GM21619 (cell line): ENCODE data around the gene FBN2.
"Not testable (repeated sequence)": the region's sequence is repeated elsewhere in the genome, so short reads cannot be mapped to it uniquely, and the experiment has no call there.

Experiments
- ATAC-seq: cut with Tn5 transposase; IDR thresholded peaks from one replicate; pipeline ENCODE4 v1.9.1; 2021; ENCODE audit not compliant: unreplicated experiment

Gene FBN2

DNA sequence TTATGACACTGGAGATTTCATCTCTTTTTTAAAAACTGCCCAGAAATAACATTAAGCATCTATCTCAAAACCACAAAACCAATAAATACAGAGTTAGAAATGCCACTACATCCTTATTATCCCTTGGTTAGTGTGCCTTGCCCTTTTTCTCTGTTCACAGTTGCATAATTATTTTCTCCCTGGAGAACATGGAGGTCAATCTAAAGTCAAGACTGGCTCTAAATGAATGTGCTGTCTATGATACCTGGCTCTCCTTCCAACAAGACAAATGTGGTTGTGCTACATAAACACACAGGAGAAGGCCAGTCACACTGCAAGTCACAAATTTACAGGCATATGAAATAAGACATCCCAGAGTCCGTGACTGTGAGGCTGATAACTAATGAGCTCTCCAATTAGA, 2.8 kb downstream of the FBN2 start:
- no peak for ATAC-seq

DNA sequence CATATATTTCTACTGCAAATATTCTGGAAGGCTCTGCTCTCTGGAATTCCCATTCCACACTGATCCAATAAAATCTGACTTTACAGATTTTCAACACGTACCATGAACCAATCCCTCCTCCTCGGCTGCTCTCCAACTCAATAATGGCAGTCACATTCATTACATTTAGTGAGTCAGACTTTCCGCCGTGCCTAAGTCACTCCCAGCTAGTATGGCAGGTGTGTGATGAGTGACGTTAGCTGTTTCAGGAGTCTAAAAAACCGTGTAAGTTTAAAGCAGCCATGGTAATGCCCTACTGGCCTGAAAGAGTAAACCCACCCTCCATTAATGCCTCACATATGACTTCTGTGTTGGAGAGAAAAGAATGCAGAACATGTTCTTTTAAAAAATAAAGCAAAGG, 3.3 kb downstream of the FBN2 start:
- ATAC-seq = no peak

DNA sequence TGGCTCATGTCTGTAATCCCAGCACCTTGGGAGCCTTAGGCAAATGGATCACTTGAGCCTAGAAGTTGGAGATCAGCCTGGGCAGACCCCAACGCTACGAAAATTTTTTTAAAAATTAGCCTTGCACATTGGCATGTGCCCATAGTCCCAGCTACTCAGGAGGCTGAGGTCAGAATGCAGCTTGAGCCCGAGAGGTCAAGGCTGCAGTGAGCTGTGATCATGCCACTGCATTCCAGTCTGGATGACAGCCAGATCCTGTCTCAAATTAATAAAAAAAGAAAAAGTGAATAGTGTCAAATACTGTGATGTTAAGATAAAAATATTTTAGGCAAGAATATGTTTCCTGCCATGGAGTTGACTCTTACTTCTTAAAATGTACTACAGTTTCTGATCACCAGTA, 5.3 kb downstream of the FBN2 start:
- no peak for ATAC-seq

DNA sequence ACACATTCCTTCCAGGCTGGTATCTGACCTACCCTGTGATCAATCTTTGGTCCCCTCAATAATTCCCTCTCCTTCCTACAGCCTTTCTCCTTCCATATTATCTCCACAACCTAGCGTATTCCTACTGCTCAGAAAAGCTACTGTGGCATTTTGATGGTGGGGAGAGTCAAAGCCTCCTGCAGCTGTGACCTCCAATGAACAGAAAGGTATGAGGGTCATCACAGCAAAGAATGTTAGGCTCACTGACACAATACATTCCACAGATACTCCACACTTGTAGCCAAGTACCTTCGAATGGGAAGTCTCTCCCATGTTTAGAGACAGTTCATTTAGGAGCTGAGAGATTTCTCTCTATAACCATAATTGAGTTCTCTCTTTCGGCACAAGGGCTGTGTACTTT, 5.9 kb downstream of the FBN2 start:
- ATAC-seq = no peak

DNA sequence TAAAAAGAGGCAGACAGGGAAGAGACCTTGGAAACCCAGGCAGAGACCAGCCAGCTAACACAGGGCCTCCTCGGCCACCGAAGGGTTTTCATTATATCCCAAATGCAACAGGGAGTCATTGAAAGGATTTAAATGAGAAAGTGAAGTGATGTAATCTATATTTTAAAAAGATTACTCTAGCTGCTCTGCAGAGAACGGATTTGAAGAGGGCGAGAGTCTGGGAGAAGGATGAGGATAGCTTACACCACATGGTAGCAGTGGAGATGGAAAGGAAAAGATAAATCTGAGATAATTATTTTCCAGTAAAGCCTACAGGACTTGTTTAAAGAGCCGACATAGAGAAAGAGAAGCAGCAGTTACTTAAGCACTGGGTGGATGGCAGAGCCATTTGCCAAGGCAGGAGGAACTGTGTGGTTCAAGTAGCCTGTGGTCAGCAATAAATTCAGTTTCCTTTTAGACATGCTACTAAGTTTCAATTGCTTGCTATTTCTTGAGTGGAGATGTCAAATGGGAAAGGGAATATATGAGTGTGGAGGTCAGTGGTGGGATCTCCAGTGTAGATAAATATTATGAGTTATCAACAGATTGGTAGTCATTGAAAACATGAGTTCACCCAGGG, 9.3 kb downstream of the FBN2 start:
- ATAC-seq = no peak

DNA sequence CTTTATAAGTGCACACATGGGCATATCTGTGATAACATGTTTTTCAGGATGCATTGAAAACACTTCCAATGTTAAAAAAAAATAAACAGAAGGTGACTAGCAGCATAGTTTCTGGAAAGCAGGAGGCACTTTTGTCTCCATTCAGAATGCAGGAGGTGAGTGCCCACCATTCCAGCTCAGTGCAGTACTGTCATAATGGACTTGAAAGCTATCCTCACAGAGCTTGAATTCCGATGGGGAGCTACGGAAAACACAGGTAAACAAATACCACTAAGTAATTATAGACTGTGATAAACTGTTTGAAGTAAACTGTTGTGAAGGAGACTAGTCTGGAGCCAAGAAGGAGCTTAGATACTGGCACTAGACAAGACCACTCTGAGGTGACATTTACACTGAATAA, 9.9 kb downstream of the FBN2 start:
- ATAC-seq = no peak

DNA sequence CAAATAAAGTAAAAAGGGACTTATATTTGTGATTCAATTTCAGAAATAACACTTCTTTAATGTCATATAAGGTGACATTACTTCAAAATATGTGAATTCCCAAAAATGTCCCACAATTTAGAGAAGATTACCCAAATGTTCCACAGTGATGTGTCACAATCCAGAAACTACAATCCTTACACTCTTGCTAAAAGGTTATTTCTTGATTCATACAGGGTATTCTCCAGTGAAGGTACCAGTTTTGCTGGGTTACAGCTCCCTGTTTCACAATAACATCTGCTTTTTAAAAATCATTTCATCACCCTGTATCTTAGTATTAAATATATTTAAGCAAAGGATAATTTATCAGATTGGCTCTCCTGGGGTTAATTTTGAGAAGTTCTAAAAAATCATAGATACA, 11.0 kb downstream of the FBN2 start:
- no peak for ATAC-seq

DNA sequence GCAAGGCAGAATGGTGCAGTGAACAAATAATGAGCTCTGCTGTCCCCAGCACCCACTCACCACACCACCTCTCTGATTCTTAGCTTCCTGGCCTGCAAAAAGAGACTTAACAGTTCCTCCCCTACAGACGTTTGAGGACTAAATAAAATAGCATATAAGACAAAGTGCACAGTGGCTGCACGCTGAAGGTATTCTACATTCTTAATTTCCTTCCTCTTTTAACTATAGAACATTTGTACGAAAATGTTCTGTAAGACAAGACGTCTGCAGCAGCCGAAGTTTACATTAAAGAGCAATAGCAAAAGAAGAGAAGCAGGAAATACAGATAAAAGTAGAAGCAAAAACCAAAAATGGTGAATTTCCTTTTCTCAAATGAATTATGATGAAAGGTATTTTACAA, 15.7 kb downstream of the FBN2 start:
- no peak for ATAC-seq

DNA sequence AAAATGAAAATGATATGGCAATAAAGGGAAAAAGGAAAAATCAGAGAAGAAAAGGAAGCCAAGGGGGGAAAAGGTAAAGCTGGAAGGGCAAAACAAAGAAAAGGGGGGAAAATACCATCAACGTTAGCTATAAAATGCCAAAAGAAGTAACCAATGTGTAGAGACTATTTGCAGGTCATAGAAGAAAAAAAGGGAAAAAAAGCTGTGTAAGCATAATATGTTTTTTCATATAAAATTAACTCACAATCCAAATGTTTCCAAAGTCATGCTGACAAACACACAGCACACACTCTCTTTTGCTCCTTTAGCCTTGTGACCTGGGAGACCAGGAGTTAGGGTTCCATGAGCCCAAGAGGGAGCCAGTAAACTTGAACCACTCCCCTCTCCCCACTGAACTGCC, 18.2 kb downstream of the FBN2 start:
- ATAC-seq = no peak

DNA sequence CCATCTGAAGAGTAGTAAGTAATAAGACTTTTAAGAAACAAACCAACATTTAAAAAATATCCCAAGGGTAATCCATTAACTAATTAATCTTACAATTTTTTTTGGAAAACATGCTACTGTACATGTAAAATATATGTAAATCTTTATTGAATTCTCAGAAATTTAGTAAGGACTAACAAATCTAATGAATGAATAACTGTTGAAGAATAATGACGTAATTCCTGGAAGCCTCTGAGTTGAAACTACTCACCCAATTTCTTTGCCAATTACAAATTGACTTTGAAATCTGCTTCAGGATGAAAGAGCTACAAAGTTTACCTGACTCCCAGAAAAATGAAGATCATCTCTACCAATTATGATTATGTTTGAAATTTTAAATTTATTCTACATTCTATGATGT, 21.1 kb downstream of the FBN2 start:
- no peak for ATAC-seq

DNA sequence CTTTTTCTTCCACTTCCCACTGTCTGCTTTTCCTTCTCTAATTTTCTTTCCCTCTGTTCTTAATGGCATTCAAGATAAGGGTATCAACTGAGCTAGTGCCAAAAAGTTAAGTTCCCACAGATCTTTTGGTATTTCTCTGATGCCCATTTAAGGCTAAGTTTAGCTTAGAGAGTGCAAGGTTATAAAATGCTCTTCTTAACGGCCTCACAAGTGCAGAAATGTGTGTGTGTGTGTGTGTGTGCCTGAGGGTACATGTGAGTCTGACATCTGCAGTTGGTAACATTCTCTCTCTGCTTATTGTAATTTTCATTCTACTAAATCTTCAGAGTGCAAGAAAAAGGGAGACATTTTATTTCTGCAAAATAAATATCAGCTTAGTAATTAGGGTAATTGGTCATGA, 24.2 kb downstream of the FBN2 start:
- no peak for ATAC-seq

DNA sequence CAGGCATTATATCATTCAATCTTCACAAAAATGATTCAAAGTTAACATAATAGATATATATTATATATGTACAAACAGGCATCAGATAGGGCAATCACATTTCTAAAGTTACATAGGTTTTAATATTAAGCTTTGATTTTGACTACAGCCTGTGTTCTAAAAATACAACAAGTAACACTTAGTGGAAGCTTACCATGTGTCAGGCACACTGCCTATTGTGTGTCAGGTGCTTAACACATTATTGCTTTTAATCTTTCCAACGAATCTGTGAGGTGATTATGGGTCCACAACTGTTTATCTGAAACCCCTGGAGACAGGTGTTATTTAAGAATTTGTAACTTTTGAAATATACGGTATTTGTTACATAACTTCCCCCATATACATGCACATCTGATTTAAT, 25.2 kb downstream of the FBN2 start:
- no peak for ATAC-seq

DNA sequence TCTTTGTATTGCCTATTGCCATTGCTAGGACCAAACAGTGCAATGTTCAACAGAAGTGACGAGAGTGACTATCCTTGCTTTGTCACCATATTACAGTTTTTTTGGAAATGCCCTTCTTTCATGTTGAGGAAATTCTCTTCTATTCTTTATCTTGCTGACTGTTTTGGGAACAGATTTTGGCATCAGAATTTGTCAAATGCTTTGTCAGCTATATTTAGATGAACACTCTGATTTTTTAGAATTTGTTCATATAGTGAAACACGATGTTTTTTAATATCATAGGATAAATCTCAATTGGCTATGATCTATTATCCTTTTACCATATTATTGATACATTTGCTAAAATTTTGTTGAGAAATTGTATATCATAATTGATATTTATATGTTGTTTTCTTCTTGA, 31.4 kb downstream of the FBN2 start:
- ATAC-seq = no peak

DNA sequence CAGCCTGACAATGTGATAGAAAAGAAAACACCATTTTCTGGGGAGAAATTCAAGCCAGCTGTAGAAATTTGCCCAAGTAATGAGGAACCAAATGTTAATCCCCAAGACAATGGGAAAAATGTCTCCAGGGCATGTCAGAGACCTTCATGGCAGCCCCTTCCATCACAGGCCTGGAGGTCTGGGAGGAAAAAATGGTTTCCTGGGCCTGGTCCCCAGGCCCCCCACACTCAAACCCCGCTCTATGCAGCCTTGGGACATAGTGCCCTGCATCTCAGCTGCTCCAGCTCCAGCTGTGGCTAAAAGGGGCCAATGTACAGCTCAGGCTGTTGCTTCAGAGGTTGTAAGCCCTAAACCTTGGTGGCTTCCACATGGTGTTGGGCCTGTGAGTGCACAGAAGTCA, 34.3 kb downstream of the FBN2 start:
- ATAC-seq = not testable (repeated sequence)

DNA sequence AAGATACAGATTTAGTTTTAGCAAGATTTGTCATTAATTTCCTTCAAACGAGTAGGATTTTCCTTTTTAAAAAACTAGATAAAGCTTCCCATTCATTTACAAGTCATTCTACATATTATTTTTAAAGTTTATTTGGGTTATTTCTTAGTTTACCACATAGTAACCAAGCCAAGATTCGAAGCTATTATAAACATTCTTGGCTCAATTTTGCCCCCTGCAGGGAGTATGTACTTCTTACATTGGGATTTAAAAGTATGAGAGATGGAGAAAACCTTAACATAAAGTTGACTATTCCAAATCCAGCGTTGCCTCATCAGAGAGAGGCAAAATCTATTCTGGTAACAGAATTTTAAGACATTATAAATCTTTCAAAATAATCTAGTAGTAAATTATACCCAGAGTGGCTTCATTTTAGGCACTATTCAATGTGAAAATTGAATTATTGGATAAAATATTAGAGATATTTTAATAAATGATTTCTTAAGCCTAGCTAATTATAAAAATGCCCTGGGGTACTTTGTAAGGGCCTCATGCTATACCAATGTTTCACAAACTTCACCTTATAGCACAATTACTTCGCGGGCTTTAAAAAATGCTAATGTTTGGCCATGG, 39.1 kb downstream of the FBN2 start:
- ATAC-seq = no peak

DNA sequence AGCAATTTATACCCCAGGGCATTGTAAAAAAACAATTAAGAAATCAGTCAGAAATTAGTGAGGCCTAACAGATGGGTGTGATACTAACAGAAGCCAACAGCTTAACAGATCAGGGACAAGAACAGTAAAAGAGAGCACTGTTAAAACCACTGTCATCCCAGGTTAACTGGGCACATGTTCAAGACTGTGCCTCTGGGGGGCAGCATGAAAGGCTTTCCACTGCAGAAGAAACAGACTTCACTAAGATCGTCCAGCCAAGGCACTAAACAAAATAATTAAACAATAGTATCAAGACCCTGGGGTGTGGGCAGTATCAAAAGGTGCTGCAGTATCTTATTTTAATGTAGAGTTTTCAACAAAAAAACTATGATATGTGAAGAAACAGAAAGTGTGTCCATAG, 43.5 kb downstream of the FBN2 start:
- ATAC-seq = no peak

DNA sequence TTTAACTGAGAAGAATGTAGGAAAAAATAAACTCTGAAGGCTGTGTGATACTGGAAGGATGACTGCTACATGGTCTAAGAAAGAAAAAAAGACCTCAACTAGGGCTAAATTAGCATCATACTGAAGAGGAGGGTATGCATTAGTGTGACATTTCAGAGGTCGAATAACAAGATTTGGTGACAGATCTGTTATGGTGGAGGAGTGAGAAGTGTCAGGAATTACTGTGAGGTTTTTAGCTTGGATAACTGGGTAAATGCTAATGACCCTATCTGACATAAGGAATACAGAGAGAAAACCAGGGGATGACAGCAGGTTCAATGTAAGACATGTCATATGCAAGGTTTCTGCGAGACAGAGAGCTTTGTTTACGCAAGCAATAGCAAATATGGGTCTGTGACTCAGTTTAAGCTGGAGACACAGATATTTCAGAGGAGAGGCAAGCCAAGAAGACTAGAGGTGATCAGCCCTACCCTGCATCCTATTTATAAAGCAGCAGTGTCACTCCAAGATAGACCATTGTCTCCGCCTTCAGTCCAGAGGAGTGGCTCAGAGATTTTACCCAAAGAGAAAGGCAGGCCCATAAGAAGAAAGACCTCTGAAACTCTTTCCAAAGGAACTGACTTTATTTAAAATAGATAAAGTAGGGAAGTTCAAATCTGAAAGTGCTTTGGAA, 44.3 kb downstream of the FBN2 start:
- ATAC-seq = no peak

DNA sequence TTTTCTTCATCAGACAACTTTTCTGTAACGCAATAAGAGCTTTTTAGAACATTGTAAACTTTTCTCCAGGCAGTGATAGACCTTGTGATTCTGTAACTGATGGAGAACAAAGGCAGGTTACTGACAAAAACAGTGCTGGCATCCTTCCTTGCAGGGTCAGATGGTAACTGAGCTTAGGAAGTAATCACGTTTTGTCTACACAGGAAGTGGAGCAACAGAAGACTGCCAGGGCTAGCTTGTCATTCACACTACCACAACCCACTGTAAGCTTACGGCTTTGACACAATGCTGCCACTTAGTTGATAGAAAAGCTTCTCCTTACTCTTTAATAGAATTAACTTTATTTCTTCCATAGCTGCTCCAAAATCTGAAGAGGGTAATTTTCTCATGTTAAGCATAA, 46.8 kb downstream of the FBN2 start:
- ATAC-seq = no peak

DNA sequence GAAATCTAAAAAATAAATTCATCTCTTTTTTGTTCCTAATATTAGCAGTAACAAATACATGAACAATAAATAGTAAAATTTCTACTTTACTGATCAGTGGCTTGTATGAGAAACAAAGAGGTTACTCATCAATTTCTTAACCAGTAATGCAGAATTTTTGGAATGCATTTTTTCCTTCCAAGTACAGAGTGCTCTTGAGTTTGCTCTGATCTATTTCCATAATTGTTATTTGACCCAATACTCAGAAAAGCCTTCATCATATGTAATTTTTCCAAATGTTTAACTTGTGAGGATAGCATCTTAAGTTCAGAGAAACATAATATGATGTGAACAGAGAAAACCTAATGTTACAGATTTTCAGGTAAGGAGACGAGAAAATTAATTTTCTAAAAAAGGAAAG, 47.3 kb downstream of the FBN2 start:
- no peak for ATAC-seq

DNA sequence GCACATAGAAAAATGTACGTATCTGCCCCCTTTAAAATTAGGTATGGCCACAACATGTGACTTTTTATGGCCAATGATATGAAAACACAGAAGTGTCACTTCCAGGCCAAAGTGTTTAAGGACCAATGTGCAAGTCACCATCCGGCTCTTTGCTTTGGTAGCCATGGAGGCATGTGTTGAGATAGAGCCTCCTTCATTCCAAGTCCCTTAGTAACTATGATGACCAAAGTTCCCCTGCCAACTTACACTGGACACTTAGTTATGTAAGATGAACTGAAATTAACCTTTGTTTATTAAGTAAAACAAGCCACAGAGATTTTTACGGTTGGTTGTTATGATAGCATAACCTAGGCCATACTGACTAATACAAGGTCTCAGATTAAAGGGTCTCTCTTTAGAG, 51.0 kb downstream of the FBN2 start:
- ATAC-seq = no peak

DNA sequence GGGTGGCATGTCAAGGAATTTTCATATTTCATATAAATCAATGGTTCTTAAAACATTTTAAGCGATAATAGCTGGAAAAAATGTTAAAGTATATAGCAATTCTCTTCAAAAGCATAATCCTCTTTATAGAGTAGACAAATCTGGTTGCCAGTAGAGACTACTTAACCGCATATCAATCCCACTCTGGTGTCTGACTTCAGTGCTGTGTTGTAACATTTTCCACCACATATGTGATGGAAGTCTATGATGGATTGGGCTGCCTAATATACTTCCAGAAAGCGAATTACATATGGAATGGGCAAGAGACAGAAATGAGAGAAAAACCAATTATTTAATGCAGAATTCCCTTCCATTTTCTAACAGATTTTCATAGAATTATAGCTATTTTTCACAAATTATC, 54.3 kb downstream of the FBN2 start:
- ATAC-seq = no peak

DNA sequence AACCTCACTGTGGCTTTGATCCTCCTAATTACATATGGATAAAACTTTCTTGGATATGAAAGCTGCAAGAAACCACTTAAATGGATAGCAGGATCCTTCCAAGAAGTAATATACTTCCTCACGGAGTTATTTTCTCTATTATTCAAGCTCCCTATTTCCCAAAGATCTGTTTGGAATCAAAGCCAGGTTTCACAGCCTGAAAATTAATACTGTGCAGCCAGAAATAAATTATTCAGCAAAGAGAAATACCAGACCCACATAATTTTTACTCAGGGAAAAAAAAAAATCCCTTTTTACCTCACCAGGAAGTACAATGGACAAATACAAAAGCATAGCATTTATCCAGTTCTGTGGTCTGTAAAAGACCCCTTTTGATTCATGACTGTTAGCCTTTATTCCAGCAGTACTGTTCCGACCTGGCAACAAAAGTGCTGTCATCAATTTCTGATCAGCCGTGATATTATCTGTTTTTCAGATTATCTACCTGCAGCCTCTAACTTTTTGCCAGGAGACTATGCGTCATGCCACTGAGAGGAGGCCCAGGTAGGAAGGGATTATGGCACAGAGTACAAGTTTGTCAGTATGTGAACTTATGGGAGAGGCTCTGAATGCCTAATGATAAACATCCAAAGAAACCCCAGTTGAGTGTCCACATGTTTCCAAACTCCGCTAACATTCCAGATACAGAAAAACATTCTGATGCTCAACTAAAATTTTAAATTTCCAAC, 57.0 kb downstream of the FBN2 start:
- no peak for ATAC-seq
